IMR-90 (cell line): Measurements from ENCODE around the gene ANTXRL. TPM values are rescaled to one million over a fixed set of nuclear protein-coding genes. Genes with fewer than 3 reads are reported as not detected.
"Not testable (repeated sequence)": the region's sequence is repeated elsewhere in the genome, so short reads cannot be mapped to it uniquely, and the experiment has no call there.

ENCODE experiments used
- ATAC-seq: fragments of 200-7000 bp; cut with Tn5 transposase; 2 replicates; pipeline ENCODE4 v1.9.1; 2020; ENCODE audit warnings: low read depth, mild to moderate bottlenecking, moderate library complexity
- BruUV-seq: library from RNA; stranded (reverse); fragments of 400-500 nt; replicated peaks from 2 replicates; lab custom pipeline; 2021; lab: Mats Ljungman, UMichigan
- CTCF ChIA-PET: fragments of 300-600 bp; formaldehyde crosslinking; extraction: SDS; loops from one replicate; lab custom pipeline; 2021; ENCODE audit warnings: antibody characterized with exemption; lab: Yijun Ruan, JAX
- POLR2A ChIA-PET: fragments of 300-600 bp; sonication (Branson Sonifier 250); formaldehyde crosslinking; loops from one replicate; lab custom pipeline; 2022; ENCODE audit warnings: antibody characterized with exemption; ENCODE audit not compliant: unreplicated experiment; lab: Charles Lee
- DNase-seq: peaks from one replicate; pipeline ENCODE4 v3.0.0; 2013
- H2AFZ ChIP-seq: replicated peaks from 2 replicates; pipeline ENCODE3; 2013; ENCODE audit warnings: low read length, mild to moderate bottlenecking; ENCODE audit not compliant: poor library complexity
- H2AK5ac ChIP-seq: 2 replicates; pipeline ENCODE4 v1.6.1; 2013; ENCODE audit warnings: low read depth, low read length, inconsistent platforms
- H2AK9ac ChIP-seq: replicated peaks from 2 replicates; pipeline ENCODE3; 2013; ENCODE audit warnings: mild to moderate bottlenecking, low read depth, low read length, moderate library complexity; ENCODE audit not compliant: poor library complexity
- H2BK120ac ChIP-seq: 2 replicates; pipeline ENCODE4 v1.6.1; 2013; ENCODE audit warnings: low read depth, low read length, inconsistent platforms
- H2BK15ac ChIP-seq: 3 replicates; pipeline ENCODE4 v1.6.1; 2013; ENCODE audit warnings: low read depth, low read length, inconsistent platforms
- H2BK20ac ChIP-seq: 2 replicates; pipeline ENCODE4 v1.6.1; 2013; ENCODE audit warnings: low read depth, mild to moderate bottlenecking, inconsistent platforms, low read length, moderate library complexity
- H2BK5ac ChIP-seq: 2 replicates; pipeline ENCODE4 v1.6.1; 2013; ENCODE audit warnings: mild to moderate bottlenecking, low read depth, low read length, inconsistent platforms; ENCODE audit not compliant: poor library complexity, severe bottlenecking
- H3K14ac ChIP-seq: replicated peaks from 2 replicates; pipeline ENCODE4 v1.6.1; 2013; ENCODE audit warnings: low read depth, low read length, inconsistent platforms
- H3K18ac ChIP-seq: 2 replicates; pipeline ENCODE4 v1.6.1; 2013; ENCODE audit warnings: low read depth, low read length, control low read depth
- H3K23ac ChIP-seq: 2 replicates; pipeline ENCODE4 v1.6.1; 2013; ENCODE audit warnings: low read depth, low read length, inconsistent platforms
- H3K27ac ChIP-seq: 2 replicates; pipeline ENCODE4 v1.5.1; 2013; ENCODE audit warnings: mild to moderate bottlenecking, control low read depth, low read length; ENCODE audit not compliant: insufficient read depth
- H3K27me3 ChIP-seq: 2 replicates; pipeline ENCODE4 v1.6.1; 2013; ENCODE audit warnings: low read length; ENCODE audit not compliant: control insufficient read depth, insufficient read depth
- H3K36me3 ChIP-seq: 2 replicates; pipeline ENCODE4 v1.6.1; 2013; ENCODE audit warnings: low read length, mixed read lengths; ENCODE audit not compliant: control insufficient read depth, insufficient read depth
- H3K4ac ChIP-seq: 2 replicates; pipeline ENCODE4 v1.6.1; 2013; ENCODE audit warnings: low read depth, low read length, inconsistent platforms
- H3K4me1 ChIP-seq: 2 replicates; pipeline ENCODE4 v1.6.1; 2013; ENCODE audit warnings: low read length, mixed read lengths; ENCODE audit not compliant: control insufficient read depth, insufficient read depth
- H3K4me2 ChIP-seq: 2 replicates; pipeline ENCODE4 v1.6.1; 2013; ENCODE audit warnings: low read depth, mild to moderate bottlenecking, control low read depth, low read length, moderate library complexity
- H3K4me3 ChIP-seq: 2 replicates; pipeline ENCODE4 v1.5.1; 2013; ENCODE audit warnings: low read depth, mild to moderate bottlenecking, control low read depth, low read length, moderate library complexity; ENCODE audit not compliant: insufficient read depth
- H3K56ac ChIP-seq: 2 replicates; pipeline ENCODE4 v1.6.1; 2013; ENCODE audit warnings: low read length, inconsistent platforms; ENCODE audit not compliant: insufficient read depth; ENCODE audit errors: extremely low read depth
- H3K79me1 ChIP-seq, 2 experiments: 2 replicates each; pipeline ENCODE4 v1.6.1; 2013; ENCODE audit warnings: low read length in 2 of 2, inconsistent platforms in 1 of 2, low read depth in 1 of 2
- H3K9ac ChIP-seq: 2 replicates; pipeline ENCODE4 v1.6.1; 2013; ENCODE audit warnings: low read depth, low read length, control low read depth
- H3K9me1 ChIP-seq: 2 replicates; pipeline ENCODE4 v1.6.1; 2013; ENCODE audit warnings: low read length, inconsistent platforms; ENCODE audit not compliant: insufficient read depth
- H3K9me3 ChIP-seq: 2 replicates; pipeline ENCODE4 v1.6.1; 2013; ENCODE audit warnings: low read length; ENCODE audit not compliant: control insufficient read depth, insufficient read depth
- H4K20me1 ChIP-seq: 2 replicates; pipeline ENCODE4 v1.6.1; 2013; ENCODE audit warnings: low read length, inconsistent platforms; ENCODE audit not compliant: insufficient read depth
- H4K5ac ChIP-seq: 2 replicates; pipeline ENCODE4 v1.6.1; 2013; ENCODE audit warnings: mild to moderate bottlenecking, low read depth, low read length, control low read depth
- H4K8ac ChIP-seq, 2 experiments: 2 replicates each; pipeline ENCODE4 v1.6.1; 2013; ENCODE audit warnings: low read depth in 2 of 2, low read length in 2 of 2, control low read depth in 1 of 2, inconsistent platforms in 1 of 2
- H4K91ac ChIP-seq: 2 replicates; pipeline ENCODE4 v1.6.1; 2013; ENCODE audit warnings: low read depth, low read length, inconsistent platforms; ENCODE audit not compliant: insufficient read depth
- WGBS, 2 experiments: methylation state at CpG; one replicate each; pipeline versions ENCODE4 v1.1.5 to v1.1.7; 2013; ENCODE audit warnings: missing lambda C conversion rate in 2 of 2; ENCODE audit not compliant: insufficient read length in 1 of 2; ENCODE audit errors: extremely low coverage in 2 of 2; 5-methylcytosine and 5-hydroxymethylcytosine counted together
- dilution Hi-C: fragments of 300-500 bp; cut with HindIII; formaldehyde crosslinking; loops from one replicate; pipeline ENCODE4 v1.14.3; 2018; ENCODE audit warnings: low sequenced_read_pairs; ENCODE audit not compliant: unreplicated experiment
- in situ Hi-C: fragments of 300-500 bp; cut with MboI; formaldehyde crosslinking; loops from 3 replicates; pipeline ENCODE4 v1.14.3; 2019; ENCODE audit warnings: low sequenced_read_pairs, inconsistent platforms, mixed read lengths
- intact Hi-C: fragments of 100-400 bp; cut with micrococcal nuclease; formaldehyde crosslinking; loops from 2 replicates; pipeline ENCODE4 v1.10.0; 2022
- polyA plus RNA-seq, 3 experiments: library from polyadenylated mRNA; depleted of rRNA; stranded (reverse); fragments of >200 nt; gene quantifications; 2 replicates each; pipeline ENCODE4 v1.2.3, GENCODE V29; 2012; ENCODE audit warnings: low replicate concordance in 1 of 3
- total RNA-seq: library from RNA; depleted of rRNA; stranded (reverse); fragments of >200 nt; gene quantifications from 2 replicates; pipeline ENCODE4 v1.2.3, GENCODE V29; 2012

ANTXRL gene
- total and polyA plus RNA-seq, 2 of the 4 experiments (the other 2 are of a cell fraction) = not detected

DNA sequence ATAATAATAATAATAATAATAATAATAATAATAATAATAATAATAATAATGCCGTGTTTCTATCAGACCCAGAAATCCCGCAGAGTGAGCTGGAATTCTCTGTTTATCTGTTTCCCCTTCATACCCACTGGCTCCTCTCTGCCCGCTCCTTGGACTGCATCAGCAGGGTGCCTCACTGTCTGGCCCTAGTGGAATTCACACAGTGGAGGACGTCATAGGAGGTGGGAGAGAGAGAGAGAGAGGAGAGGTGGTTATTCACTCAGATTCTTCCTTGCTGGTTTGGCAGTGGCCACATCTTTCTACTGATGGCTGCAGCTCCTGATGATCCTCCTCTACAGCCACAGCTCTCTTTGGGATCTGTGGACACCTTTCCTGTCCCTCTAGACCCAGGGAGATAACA, 78.7 kb downstream of the ANTXRL start:
- ATAC-seq, H2BK15ac ChIP-seq, POLR2A ChIA-PET, H3K4me1 ChIP-seq, H3K4ac ChIP-seq, H3K18ac ChIP-seq, BruUV-seq, CTCF ChIA-PET, H2AK5ac ChIP-seq, H4K5ac ChIP-seq, H2BK20ac ChIP-seq, H3K56ac ChIP-seq, H4K91ac ChIP-seq, intact Hi-C loops, H2BK120ac ChIP-seq, H4K8ac ChIP-seq, H3K9ac ChIP-seq, H3K4me2 ChIP-seq, H2AFZ ChIP-seq, H3K27me3 ChIP-seq, H3K23ac ChIP-seq, H3K9me1 ChIP-seq, H4K20me1 ChIP-seq, H3K27ac ChIP-seq, H2AK9ac ChIP-seq, H3K79me1 ChIP-seq, H3K9me3 ChIP-seq, in situ Hi-C loops, dilution Hi-C loops, H3K4me3 ChIP-seq, H2BK5ac ChIP-seq, H3K14ac ChIP-seq, H3K36me3 ChIP-seq: not testable (repeated sequence)
- peak; percentile 23 for DNase-seq
- no CpG with 5 or more reads among the region's 4 CpGs for WGBS, 2 experiments

- intact Hi-C loops, H3K27me3 ChIP-seq, H3K18ac ChIP-seq, H3K56ac ChIP-seq, H3K27ac ChIP-seq, H3K23ac ChIP-seq, H2BK20ac ChIP-seq, H2AFZ ChIP-seq, H4K20me1 ChIP-seq, H3K4ac ChIP-seq, H3K36me3 ChIP-seq, H3K4me3 ChIP-seq, H3K4me2 ChIP-seq, H2BK5ac ChIP-seq, H4K91ac ChIP-seq, H2BK15ac ChIP-seq, H3K9me1 ChIP-seq, H3K9ac ChIP-seq, H4K5ac ChIP-seq, H3K79me1 ChIP-seq, H3K4me1 ChIP-seq, DNase-seq, in situ Hi-C loops, H3K9me3 ChIP-seq, ATAC-seq, H2AK5ac ChIP-seq, H2AK9ac ChIP-seq, CTCF ChIA-PET, H2BK120ac ChIP-seq, POLR2A ChIA-PET, dilution Hi-C loops, H4K8ac ChIP-seq, BruUV-seq, H3K14ac ChIP-seq: not testable (repeated sequence)
- no CpG with 5 or more reads among the region's 5 CpGs for WGBS, 2 experiments
These were observed 80.4 kb downstream of the ANTXRL start for GRCh38 chr10:46367209-46367608.
